Muscle layer of duodenum (tissue), 2 donors: Measurements from ENCODE around the gene WWOX.
"Not testable (repeated sequence)": the region's sequence is repeated elsewhere in the genome, so short reads cannot be mapped to it uniquely, and the experiment has no call there.

Source experiments
- H3K27ac ChIP-seq: one replicate; pipeline ENCODE4 v1.7.0; 2013; ENCODE audit warnings: mild to moderate bottlenecking, low read length
- H3K27me3 ChIP-seq: one replicate; pipeline ENCODE4 v1.7.0; 2013; ENCODE audit warnings: low read depth, mild to moderate bottlenecking, control low read depth, low read length
- H3K36me3 ChIP-seq, 2 donors: one replicate each; pipeline ENCODE4 v1.7.0; 2013; ENCODE audit warnings: low read length in 2 of 2, control low read depth in 1 of 2, mild to moderate bottlenecking in 1 of 2; ENCODE audit not compliant: insufficient read depth in 2 of 2, control insufficient read depth in 1 of 2
- H3K4me1 ChIP-seq, 2 donors: one replicate each; pipeline ENCODE4 v1.7.0; 2013; ENCODE audit warnings: low read length in 2 of 2, mild to moderate bottlenecking in 2 of 2, control low read depth in 1 of 2, moderate library complexity in 1 of 2; ENCODE audit not compliant: insufficient read depth in 2 of 2, control insufficient read depth in 1 of 2
- H3K4me3 ChIP-seq, 2 donors: one replicate each; pipeline ENCODE4 v1.7.0; 2013; ENCODE audit warnings: low read length in 2 of 2, low read depth in 1 of 2, mild to moderate bottlenecking in 1 of 2
- H3K9me3 ChIP-seq, 2 donors: one replicate each; pipeline ENCODE4 v1.7.0; 2013; ENCODE audit warnings: low read length in 2 of 2, control low read depth in 1 of 2, mild to moderate bottlenecking in 1 of 2; ENCODE audit not compliant: control insufficient read depth in 1 of 2
- donor health status: healthy.

The WWOX gene

DNA sequence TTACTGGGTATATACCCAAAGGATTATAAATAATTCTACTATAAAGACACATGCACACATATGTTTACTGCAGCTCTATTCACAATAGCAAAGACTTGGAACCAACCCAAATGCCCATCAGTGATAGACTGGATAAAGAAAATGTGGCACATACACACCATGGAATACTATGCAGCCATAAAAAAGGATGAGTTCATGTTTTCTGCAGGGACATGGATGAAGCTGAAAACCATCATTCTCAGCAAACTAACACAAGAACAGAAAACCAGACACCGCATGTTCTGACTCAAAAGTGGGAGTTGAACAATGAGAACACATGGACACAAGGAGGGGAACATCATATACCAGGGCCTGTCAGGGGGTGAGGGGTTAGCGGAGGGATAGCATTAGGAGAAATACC lies 1146.2 kb downstream of the WWOX start:
- H3K36me3 ChIP-seq, H3K27ac ChIP-seq, H3K9me3 ChIP-seq, H3K4me1 ChIP-seq, H3K27me3 ChIP-seq, H3K4me3 ChIP-seq: not testable (repeated sequence)

DNA sequence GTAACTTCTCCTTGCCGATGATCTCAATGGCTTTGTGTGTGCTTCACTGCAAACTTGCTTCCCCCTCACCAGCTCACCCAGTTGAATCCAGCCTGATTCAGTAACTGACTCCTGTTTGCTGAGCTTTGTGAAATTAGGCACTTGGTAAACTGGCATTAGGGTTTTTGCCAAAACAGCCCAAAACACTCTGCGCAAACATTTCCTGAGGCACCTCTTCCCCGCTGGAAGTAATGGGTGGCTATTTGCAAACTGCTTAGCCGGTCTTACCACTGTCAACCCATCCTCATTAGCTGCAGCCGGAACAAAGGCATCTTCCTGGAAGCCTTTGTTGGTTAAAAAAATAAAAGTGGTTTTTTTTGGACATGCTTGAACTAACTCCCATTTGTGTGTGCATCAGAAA lies 1147.9 kb downstream of the WWOX start:
- Histone ChIP-seq H3K4me3 (no peak overlapping the region), H3K27ac (no peak overlapping the region), H3K4me1 (no peaks in the 10 kb centered on the region), H3K9me3 (no peaks in the 10 kb centered on the region), H3K27me3 (no peaks in the 10 kb centered on the region), H3K36me3 (no peaks in the 10 kb centered on the region)

DNA sequence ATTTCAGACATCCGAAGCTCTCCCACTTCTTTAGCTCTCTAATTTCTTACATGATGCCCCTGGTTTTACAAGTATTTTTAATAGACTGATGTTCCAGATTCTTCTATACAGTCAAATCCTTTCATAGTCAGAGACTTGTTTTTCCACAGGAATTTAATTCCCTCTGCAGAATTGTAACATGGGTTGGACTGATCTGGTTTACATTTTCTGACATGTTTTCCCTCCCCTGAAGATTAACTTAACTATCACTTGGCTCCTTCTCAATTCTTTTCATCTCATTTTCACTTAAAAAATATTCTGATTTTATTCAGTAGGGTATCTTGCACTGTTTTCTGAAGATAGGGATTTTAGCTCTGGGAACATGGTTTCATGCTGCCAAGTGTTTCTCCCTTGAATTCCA lies 1148.9 kb downstream of the WWOX start:
- no peaks in the 10 kb centered on the region for H3K4me1 ChIP-seq
- no peaks in the 10 kb centered on the region for H3K9me3 ChIP-seq
- H3K4me3 ChIP-seq: no peak overlapping the region
- H3K27me3 ChIP-seq: no peaks in the 10 kb centered on the region
- H3K36me3 ChIP-seq: no peaks in the 10 kb centered on the region
- H3K27ac ChIP-seq: no peak overlapping the region

DNA sequence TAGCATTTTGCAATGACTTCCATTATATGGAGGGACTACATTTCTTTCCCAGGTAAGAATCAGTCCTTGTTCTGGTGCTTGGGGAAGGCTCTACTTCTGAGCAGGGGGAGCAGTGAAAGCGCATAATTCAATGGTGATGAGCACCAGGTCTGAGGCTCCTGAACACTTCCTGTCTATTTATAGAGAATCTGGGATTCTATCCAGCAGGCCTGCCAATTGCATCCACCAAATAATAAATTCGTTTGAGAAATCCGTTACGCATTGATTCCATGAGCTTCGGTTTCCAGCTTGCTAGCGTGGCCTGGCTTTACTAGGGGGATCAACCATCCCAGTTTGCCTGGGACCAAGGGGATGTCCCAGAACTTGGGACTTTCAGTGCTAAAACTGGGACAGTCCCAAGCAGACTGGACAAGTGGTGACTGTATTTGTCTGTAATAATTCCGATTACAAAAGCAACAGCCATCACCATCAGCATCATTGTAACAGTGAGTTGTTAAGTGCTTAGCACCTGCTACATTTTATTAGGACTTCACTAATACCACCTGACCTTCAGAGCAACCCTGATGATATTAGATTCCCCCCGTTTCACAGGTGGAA lies 1151.1 kb downstream of the WWOX start:
- no peaks in the 10 kb centered on the region for H3K9me3 ChIP-seq
- no peaks in the 10 kb centered on the region for H3K27me3 ChIP-seq
- H3K27ac ChIP-seq: no peak overlapping the region
- no peaks in the 10 kb centered on the region for H3K36me3 ChIP-seq
- no peak overlapping the region for H3K4me3 ChIP-seq
- H3K4me1 ChIP-seq: no peaks in the 10 kb centered on the region

DNA sequence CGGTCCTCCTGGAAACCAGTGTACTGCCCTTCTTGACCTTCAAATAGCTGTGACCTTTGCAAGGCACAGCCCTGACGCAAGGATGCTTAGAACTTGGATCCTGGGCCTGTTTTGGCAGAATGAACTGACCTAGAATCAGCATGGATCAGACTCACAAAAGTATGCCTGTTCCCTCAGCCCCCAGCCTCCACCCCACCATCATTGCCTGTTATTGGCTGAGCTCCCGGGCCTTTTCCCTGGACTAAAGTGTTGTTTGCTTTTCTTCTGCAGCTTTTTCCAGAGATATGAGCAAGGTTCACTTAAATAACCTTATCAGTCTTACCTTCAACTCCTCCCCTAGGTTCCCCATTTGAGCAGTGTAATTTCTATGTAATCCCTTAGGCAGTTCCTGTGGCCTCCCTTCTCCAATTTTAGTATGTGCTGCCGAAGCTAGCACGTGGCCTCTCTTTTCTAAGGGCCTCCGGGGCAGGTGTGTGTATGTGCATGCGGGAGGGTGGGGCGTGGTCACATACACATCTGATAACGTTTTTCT lies 1153.7 kb downstream of the WWOX start:
- H3K36me3 ChIP-seq: no peaks in the 10 kb centered on the region
- no peak overlapping the region for H3K4me3 ChIP-seq
- no peaks in the 10 kb centered on the region for H3K9me3 ChIP-seq
- H3K4me1 ChIP-seq: no peaks in the 10 kb centered on the region
- H3K27ac ChIP-seq: no peak overlapping the region
- no peaks in the 10 kb centered on the region for H3K27me3 ChIP-seq

- Histone ChIP-seq H3K9me3 (no peaks in the 10 kb centered on the region), H3K27me3 (no peaks in the 10 kb centered on the region), H3K4me1 (no peaks in the 10 kb centered on the region), H3K27ac (no peak overlapping the region), H3K4me3 (no peak overlapping the region), H3K36me3 (no peaks in the 10 kb centered on the region)
Observed at GRCh38 chr16:79257953-79258490, 1158.6 kb downstream of the WWOX start.

DNA sequence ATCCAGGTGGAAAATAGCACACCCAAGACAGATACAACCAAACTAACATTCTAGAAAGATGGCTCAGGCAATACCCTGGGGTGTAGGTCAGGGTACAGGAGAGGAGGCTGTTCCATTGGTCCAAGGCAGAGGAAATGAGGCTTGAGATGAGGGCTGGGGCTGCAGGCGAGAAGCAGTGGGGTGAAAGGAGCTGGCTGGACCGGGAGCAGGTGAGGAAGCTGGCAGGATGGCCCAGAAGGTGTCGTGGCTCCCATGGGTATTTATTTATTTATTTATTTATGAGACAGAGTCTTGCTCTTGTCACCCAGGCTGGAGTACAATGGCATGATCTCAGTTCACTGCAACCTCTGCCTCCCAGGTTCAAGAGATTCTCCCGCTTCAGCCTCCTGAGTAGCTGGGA lies 1161.4 kb downstream of the WWOX start:
- H3K4me1 ChIP-seq, H3K36me3 ChIP-seq, H3K4me3 ChIP-seq, H3K9me3 ChIP-seq, H3K27ac ChIP-seq, H3K27me3 ChIP-seq: not testable (repeated sequence)

- Histone ChIP-seq H3K27ac (no peak overlapping the region), H3K27me3 (no peaks in the 10 kb centered on the region), H3K9me3 (no peaks in the 10 kb centered on the region), H3K4me3 (no peak overlapping the region), H3K4me1 (no peaks in the 10 kb centered on the region), H3K36me3 (no peaks in the 10 kb centered on the region)
Observed at GRCh38 chr16:79261481-79261940, 1162.1 kb downstream of the WWOX start.

DNA sequence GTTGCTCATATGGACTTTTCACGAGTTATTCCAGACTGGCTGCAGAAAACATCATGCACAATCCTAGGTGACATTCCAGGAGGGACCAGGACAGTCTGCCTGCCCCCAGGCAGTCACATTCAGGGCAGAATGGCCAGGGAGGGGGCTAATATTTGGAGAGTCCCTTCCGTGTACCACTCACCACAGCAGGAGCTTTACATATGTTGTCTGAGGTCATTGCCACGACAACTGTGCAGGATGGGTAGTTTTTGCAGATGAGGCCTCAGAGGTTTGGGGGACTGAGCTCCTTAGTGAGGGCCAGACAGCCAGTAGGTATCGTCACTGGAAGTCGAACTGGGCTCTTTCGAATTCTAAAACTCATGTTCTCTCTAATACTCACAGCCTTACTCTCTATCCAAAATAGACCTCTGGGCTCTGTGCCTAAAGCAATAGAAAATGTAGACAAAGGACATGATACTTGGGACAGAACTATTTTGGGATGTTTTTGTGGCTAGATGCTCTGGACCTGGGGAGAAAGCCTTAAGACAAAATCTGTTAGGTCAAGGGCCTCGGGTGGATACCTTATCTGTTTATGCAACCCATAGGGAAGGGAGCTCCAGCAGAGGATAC lies 1162.6 kb downstream of the WWOX start:
- no peaks in the 10 kb centered on the region for H3K27me3 ChIP-seq
- H3K4me1 ChIP-seq: no peaks in the 10 kb centered on the region
- no peak overlapping the region for H3K4me3 ChIP-seq
- no peak overlapping the region for H3K27ac ChIP-seq
- no peaks in the 10 kb centered on the region for H3K36me3 ChIP-seq
- no peaks in the 10 kb centered on the region for H3K9me3 ChIP-seq
